Adrenal gland (tissue), 5 donors: ENCODE data around the gene INPP4A.
A peak's percentile ranks its signal among the peaks of the same experiment; 100 is the strongest.

Experiments
- CTCF ChIP-seq, 6 experiments: fragments of 450-650 bp in 4 of 6; fragments of 200-600 bp in 2 of 6; sonication (generic) in 1 of 6; IDR thresholded peaks; 1 replicate in 5 of 6; 2 replicates in 1 of 6; pipeline versions ENCODE4 v1.5.1 to v1.8.0; 2016 to 2021; ENCODE audit warnings: antibody characterized with exemption in 6 of 6, mild to moderate bottlenecking in 2 of 6, moderate library complexity in 1 of 6
- POLR2A ChIP-seq, 2 donors: fragments of 450-650 bp; IDR thresholded peaks; one replicate each; pipeline ENCODE4 v1.6.1; 2017; ENCODE audit warnings: antibody characterized with exemption in 2 of 2, mild to moderate bottlenecking in 2 of 2, moderate library complexity in 1 of 2
- donor health status: DM: no; HTN: no; CAD: no.

- TF ChIP-seq POLR2A (IDR thresholded peaks at IDR 0.05) (no peak), CTCF (IDR thresholded peaks at IDR 0.05) (peak; percentile 45 to 75 (median 64))
These were observed 124.6 kb downstream of the INPP4A start for GRCh38 chr2:98569197-98569793.
